GM23248 (cell line): ENCODE data around the gene SERP2.

Source experiments
- EZH2 ChIP-seq: fragments of 200-600 bp; sonication (generic); IDR thresholded peaks from 2 replicates; pipeline ENCODE4 v1.6.1; 2018; ENCODE audit warnings: antibody characterized with exemption, mild to moderate bottlenecking; ENCODE audit not compliant: insufficient read depth, poor library complexity, severe bottlenecking
- EZH2phosphoT487 ChIP-seq: fragments of 200-600 bp; sonication (generic); IDR thresholded peaks from 2 replicates; pipeline ENCODE4 v1.6.1; 2018; ENCODE audit warnings: antibody characterized with exemption, moderate library complexity, mild to moderate bottlenecking, low read depth; ENCODE audit not compliant: insufficient read depth

DNA sequence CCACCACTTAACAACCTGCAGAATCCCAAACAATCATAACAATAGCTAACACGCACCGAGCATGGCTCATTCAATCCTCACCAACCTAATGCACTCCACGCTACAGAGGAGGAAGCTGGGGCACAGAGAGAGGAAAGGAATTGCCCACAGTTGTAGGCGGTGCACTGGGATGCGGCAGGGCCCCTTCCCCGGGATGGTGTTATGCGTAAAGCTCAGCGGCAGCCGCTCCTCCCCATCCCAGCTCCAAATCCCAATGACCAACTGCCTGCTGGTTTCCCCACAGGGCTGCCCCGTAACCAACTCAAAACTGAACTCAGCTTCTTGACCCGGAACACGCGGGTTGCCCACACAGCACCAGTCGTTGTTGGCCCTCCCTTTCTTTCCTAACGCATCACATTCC lies 42.2 kb downstream of the SERP2 start:
- TF ChIP-seq EZH2phosphoT487 (no peak), EZH2 (no peak)
